NB4 (cell line): ENCODE results near the gene CCDC88B.

Source experiments
- CTCF ChIP-seq: IDR thresholded peaks from one replicate; pipeline ENCODE4 v1.5.1; 2012; ENCODE audit warnings: low read depth, low read length
- MYC ChIP-seq: IDR thresholded peaks from 2 replicates; pipeline ENCODE4 v1.6.1; 2011; ENCODE audit warnings: low read depth, low read length
- POLR2A ChIP-seq: IDR thresholded peaks from 2 replicates; pipeline ENCODE4 v1.6.1; 2011; ENCODE audit warnings: mild to moderate bottlenecking; ENCODE audit not compliant: insufficient read length; ENCODE audit errors: extremely low read depth
- TF ChIP-seq, protein P1 (sequence below): IDR thresholded peaks from 2 replicates; pipeline ENCODE4 v1.6.1; 2011; ENCODE audit warnings: low read depth, low read length

DNA sequence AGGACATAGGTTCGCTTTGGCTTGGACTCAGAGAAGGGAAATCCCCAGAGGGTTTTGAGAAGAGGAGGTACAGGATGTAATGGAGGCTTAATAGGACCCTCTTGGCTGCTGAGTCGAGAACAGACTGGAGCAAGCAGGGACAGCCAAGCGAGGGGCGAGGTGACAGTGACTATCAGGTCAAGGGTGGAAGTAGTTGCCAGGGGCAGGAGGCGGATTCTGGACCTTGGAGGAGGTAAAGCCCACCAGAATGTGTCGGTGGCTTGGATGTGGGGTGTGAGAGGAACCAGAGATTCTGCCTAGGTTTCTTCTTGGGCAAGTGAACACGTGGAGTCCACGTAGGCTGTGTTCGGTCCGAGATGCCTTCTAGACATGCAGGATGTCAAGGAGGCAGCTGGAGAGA, 27.1 kb upstream of the CCDC88B start:
- TF ChIP-seq CTCF (no peak), POLR2A (no peak), MYC (no peak)
- TF ChIP-seq, protein P1, sequence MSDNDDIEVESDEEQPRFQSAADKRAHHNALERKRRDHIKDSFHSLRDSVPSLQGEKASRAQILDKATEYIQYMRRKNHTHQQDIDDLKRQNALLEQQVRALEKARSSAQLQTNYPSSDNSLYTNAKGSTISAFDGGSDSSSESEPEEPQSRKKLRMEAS = no peak
